Activated B cell treated with CpG ODN at 0.5 μM for 24 hours (primary cell): Measurements from ENCODE around the gene ASB7. TPM values are rescaled to one million over a fixed set of nuclear protein-coding genes. Genes with fewer than 3 reads are reported as not detected.

Experiments used
- ATAC-seq: fragments of 200-7000 bp; cut with Tn5 transposase; one replicate; pipeline ENCODE4 v1.10.0; 2021; ENCODE audit warnings: low read depth, mild to moderate bottlenecking, moderate library complexity
- CTCF ChIA-PET: fragments of 350-600 bp; sonication (Branson Sonifier 250); formaldehyde crosslinking; loops from one replicate; lab custom pipeline; 2021; ENCODE audit warnings: antibody characterized with exemption; lab: Charles Lee
- POLR2A ChIA-PET: fragments of 350-600 bp; sonication (Branson Sonifier 250); formaldehyde crosslinking; loops from one replicate; lab custom pipeline; 2021; ENCODE audit warnings: antibody characterized with exemption; lab: Charles Lee
- DNase-seq: peaks from one replicate; pipeline ENCODE4 v3.0.0; 2022
- H3K27ac Mint-ChIP-seq: one replicate; pipeline ENCODE4 v1.8.0; 2020; ENCODE audit warnings: mixed read lengths
- H3K27me3 Mint-ChIP-seq: one replicate; pipeline ENCODE4 v1.8.0; 2021; ENCODE audit warnings: mixed read lengths
- H3K36me3 Mint-ChIP-seq: one replicate; pipeline ENCODE4 v1.8.0; 2021; ENCODE audit warnings: low read depth, mixed read lengths
- H3K4me1 Mint-ChIP-seq: one replicate; pipeline ENCODE4 v1.8.0; 2021; ENCODE audit warnings: mixed read lengths
- H3K4me3 Mint-ChIP-seq: one replicate; pipeline ENCODE4 v1.8.0; 2020; ENCODE audit warnings: mild to moderate bottlenecking, mixed read lengths
- H3K9me3 Mint-ChIP-seq: one replicate; pipeline ENCODE4 v1.8.0; 2020; ENCODE audit warnings: mixed read lengths
- intact Hi-C: fragments of 100-400 bp; cut with micrococcal nuclease; formaldehyde crosslinking; loops from one replicate; pipeline ENCODE4 v1.15.1; 2024
- total RNA-seq: library from RNA; stranded (reverse); gene quantifications from 2 replicates; pipeline ENCODE4 v1.2.3, GENCODE V29; 2022
- TF ChIP-seq, protein P1 (sequence below): fragments of 200-600 bp; IDR thresholded peaks from one replicate; pipeline ENCODE4 v1.8.0; 2022; ENCODE audit warnings: antibody characterized with exemption, mild to moderate bottlenecking

The ASB7 gene
- total RNA-seq, 1 donor from 2014 or later, result 21.3 TPM

DNA sequence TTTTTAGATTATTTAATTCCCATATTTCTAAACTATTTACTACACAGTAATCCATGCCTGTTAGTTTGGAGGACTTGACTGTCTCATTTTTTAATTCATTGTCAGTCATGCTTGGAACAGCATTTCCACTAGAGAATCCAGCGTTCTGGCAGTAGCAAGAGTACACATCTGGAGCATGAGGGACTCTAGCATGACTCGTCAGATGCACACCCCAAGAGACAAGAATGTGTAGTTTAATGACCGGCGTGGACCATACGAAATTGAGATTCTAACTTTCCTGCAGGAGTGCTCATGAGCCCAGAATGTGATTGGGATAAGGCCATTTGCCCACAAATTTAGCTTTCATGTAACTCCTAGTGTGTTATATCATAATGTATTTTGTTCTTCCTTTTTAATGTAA lies 48.9 kb downstream of the ASB7 start:
- H3K27ac Mint-ChIP-seq, result no peak overlapping the region
- CTCF ChIA-PET, result no interaction called here
- ATAC-seq (no peak), DNase-seq (no peak)
- intact Hi-C loops, result no loop called here
- H3K36me3 Mint-ChIP-seq, result peaks cover 39% of the 10 kb centered on the region
- no peak overlapping the region for H3K4me3 Mint-ChIP-seq
- TF ChIP-seq, protein P1, sequence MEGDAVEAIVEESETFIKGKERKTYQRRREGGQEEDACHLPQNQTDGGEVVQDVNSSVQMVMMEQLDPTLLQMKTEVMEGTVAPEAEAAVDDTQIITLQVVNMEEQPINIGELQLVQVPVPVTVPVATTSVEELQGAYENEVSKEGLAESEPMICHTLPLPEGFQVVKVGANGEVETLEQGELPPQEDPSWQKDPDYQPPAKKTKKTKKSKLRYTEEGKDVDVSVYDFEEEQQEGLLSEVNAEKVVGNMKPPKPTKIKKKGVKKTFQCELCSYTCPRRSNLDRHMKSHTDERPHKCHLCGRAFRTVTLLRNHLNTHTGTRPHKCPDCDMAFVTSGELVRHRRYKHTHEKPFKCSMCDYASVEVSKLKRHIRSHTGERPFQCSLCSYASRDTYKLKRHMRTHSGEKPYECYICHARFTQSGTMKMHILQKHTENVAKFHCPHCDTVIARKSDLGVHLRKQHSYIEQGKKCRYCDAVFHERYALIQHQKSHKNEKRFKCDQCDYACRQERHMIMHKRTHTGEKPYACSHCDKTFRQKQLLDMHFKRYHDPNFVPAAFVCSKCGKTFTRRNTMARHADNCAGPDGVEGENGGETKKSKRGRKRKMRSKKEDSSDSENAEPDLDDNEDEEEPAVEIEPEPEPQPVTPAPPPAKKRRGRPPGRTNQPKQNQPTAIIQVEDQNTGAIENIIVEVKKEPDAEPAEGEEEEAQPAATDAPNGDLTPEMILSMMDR, result no peak
- H3K9me3 Mint-ChIP-seq, result no peaks in the 10 kb centered on the region
- no peaks in the 10 kb centered on the region for H3K4me1 Mint-ChIP-seq
- no peaks in the 10 kb centered on the region for H3K27me3 Mint-ChIP-seq
- POLR2A ChIA-PET, result no interaction called here

GRCh38 chr15:100652116-100652515 lies 49.7 kb downstream of the ASB7 start:
- intact Hi-C loops, result no loop called here
- Mint-ChIP-seq H3K4me3 (no peak overlapping the region), H3K36me3 (peaks cover 39% of the 10 kb centered on the region), H3K9me3 (no peaks in the 10 kb centered on the region), H3K27me3 (no peaks in the 10 kb centered on the region), H3K27ac (no peak overlapping the region), H3K4me1 (no peaks in the 10 kb centered on the region)
- TF ChIP-seq, protein P1, result no peak
- ATAC-seq, result no peak
- POLR2A ChIA-PET, result no interaction called here
- CTCF ChIA-PET, result no interaction called here
- no peak for DNase-seq

DNA sequence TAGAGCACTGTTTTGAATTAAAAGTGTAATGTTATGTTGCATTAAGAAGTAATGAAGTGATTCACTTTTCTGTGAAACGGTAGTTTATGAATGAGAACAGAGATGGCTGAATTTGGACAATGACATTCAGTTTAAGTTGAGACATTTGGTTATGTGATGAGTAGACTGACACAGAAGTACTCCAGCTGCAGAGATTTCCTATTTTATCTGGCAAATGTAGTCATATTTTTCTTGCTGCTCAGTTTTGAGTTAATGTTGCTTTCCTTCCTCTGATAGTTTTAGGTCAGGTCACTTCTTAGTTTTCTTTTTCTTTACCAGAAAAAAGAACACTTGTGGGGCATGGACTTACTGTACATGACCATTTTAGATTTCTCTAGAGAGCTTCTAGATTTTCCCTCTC lies 51.2 kb downstream of the ASB7 start:
- peaks cover 32% of the 10 kb centered on the region for H3K36me3 Mint-ChIP-seq
- no peaks in the 10 kb centered on the region for H3K4me1 Mint-ChIP-seq
- H3K4me3 Mint-ChIP-seq, result no peak overlapping the region
- DNase-seq (no peak), ATAC-seq (no peak)
- no peak overlapping the region for H3K27ac Mint-ChIP-seq
- H3K27me3 Mint-ChIP-seq, result no peaks in the 10 kb centered on the region
- TF ChIP-seq, protein P1, result no peak
- ChIA-PET POLR2A (no interaction called here), CTCF (no interaction called here)
- intact Hi-C loops, result no loop called here
- H3K9me3 Mint-ChIP-seq, result no peaks in the 10 kb centered on the region

GRCh38 chr15:100658895-100659294 lies 56.5 kb downstream of the ASB7 start:
- DNase-seq (no peak), ATAC-seq (no peak)
- intact Hi-C loops, result no loop called here
- H3K27me3 Mint-ChIP-seq, result peaks cover 2% of the 10 kb centered on the region
- H3K27ac Mint-ChIP-seq, result no peak overlapping the region
- H3K4me1 Mint-ChIP-seq, result no peaks in the 10 kb centered on the region
- H3K36me3 Mint-ChIP-seq, result no peaks in the 10 kb centered on the region
- no peak overlapping the region for H3K4me3 Mint-ChIP-seq
- H3K9me3 Mint-ChIP-seq, result no peaks in the 10 kb centered on the region
- ChIA-PET CTCF (no interaction called here), POLR2A (no interaction called here)
- TF ChIP-seq, protein P1, result no peak

DNA sequence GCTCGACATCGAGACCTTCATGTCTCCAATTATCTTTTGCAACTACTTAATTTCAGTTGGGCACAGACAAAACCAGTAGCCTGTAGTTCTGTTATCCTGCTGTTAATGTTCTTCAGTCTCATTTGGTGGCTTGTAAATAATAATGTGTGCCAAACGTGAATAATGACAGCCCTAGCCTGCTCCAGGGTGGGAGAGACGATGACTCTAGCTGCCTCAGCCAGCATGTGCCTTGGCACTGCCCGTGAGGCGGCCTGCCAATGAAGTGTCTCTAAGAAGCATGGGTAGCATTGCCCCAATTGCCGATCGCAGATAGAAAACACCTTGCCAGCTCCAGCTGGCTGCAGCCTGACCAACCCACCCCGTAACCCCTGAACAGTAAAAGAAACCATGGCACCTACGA lies 58.8 kb downstream of the ASB7 start:
- Mint-ChIP-seq H3K27ac (no peak overlapping the region), H3K4me3 (no peak overlapping the region), H3K36me3 (no peaks in the 10 kb centered on the region), H3K4me1 (no peaks in the 10 kb centered on the region), H3K27me3 (peaks cover 2% of the 10 kb centered on the region), H3K9me3 (no peaks in the 10 kb centered on the region)
- ATAC-seq (no peak), DNase-seq (no peak)
- TF ChIP-seq, protein P1, result no peak
- ChIA-PET POLR2A (no interaction called here), CTCF (no interaction called here)
- intact Hi-C loops, result no loop called here
